ENCODE measurements around the gene KIRREL3. TPM values are rescaled to one million over a fixed set of nuclear protein-coding genes. Genes with fewer than 3 reads are reported as not detected.

Gene KIRREL3
- total RNA-seq, 5 donors from 2014 or later (not counting 1 experiment from before 2014, with no cell fraction given), result not detected

DNA sequence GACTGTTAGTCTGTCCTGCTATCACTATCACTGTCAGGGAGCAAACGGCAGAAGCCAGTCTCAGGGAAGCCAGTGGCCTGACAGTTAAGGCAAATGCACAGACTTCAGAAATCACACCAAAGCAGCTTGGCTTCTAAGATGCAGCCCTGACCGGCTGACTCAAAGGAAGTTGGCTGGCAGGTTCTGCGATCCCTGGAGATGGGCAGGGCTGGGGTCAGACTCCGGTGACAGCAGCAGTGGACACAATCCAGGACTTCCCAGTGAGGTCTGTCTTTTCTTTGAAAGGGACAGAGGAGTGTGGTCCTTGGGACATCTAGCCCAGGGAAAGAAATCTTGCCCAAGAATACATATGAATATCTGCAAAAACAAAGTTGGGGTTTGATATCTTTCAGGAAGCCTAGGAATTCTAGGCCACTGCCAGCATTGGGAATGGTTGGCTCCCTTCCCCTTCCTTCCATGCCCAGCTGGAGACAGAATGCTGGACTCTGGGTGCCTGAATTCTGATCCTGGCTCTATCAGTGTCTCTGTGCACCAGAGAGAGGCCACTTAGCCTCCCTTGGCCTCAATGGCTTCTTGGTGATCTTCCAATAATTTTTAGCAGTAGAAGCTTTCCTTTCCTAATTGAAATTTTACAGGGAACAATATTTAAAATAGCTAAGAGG, 108.9 kb downstream of the KIRREL3 start:
- Mint-ChIP-seq H3K27me3 (peaks cover 8 to 11% of the 10 kb centered on the region in 2 donors), H3K9me3 (peaks cover 5 to 10% (median 7%) of the 10 kb centered on the region in 3 donors), H3K4me3 (no peak overlapping the region), H3K36me3 (no peaks in the 10 kb centered on the region), H3K27ac (no peak overlapping the region), H3K4me1 (no peaks in the 10 kb centered on the region)
- H3K27ac ChIP-seq (ENCODE audit: low read length), result no peak overlapping the region
- H3K27me3 ChIP-seq (replicated peaks in 1 of 2; ENCODE audit: control insufficient read depth in 2 of 2, extremely low read depth in 1 of 2, insufficient read depth in 2 of 2, low read length in 1 of 2), result peaks cover 0 to 5% of the 10 kb centered on the region in 2 experiments
- ChIA-PET POLR2A (no interaction called here), CTCF (no interaction called here)
- no peaks in the 10 kb centered on the region for H3K36me3 ChIP-seq (ENCODE audit: control insufficient read depth in 2 of 2, extremely low read depth in 1 of 2, insufficient read depth in 1 of 2, low read length in 1 of 2)
- no peaks in the 10 kb centered on the region for H3K4me1 ChIP-seq (ENCODE audit: control insufficient read depth in 1 of 2, extremely low read depth in 1 of 2, insufficient read depth in 2 of 2, low read length in 2 of 2)
- no peak overlapping the region for H3K4me3 ChIP-seq (ENCODE audit: control insufficient read depth in 1 of 2, extremely low read depth in 1 of 2, low read length in 1 of 2)
- H3K9me3 ChIP-seq, result peaks cover 2% of the 10 kb centered on the region
- 91% methylated on average over 4 of the region's 4 CpGs for WGBS (ENCODE audit: insufficient coverage)
- ATAC-seq (replicated peaks in 1 of 4) (no peak), DNase-seq (no peak)

DNA sequence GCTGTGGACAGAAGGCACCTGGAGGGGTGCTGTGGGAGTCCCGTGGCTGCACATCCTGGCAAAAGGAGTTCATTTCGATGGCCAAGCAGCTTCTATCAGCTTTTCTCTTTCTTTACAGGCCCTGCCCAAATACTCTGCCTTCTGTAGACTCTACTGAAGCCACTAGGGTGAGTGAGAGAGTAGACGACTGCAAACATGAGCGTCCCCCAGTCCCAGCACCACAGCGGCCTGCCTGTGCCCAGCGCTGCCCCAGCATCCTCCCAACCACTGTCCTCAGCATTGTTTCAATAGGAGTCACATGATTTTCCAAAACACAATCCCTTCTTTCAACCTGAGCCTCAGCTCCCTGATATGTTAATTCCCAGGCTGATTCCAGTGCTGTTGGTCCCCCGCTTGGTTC, 110.0 kb downstream of the KIRREL3 start:
- ATAC-seq (replicated peaks in 1 of 4), result no peak
- Histone ChIP-seq H3K27me3 (replicated peaks in 1 of 2; ENCODE audit: control insufficient read depth in 2 of 2, extremely low read depth in 1 of 2, insufficient read depth in 2 of 2, low read length in 1 of 2) (peaks cover 0 to 5% of the 10 kb centered on the region in 2 experiments), H3K4me3 (ENCODE audit: control insufficient read depth in 1 of 2, extremely low read depth in 1 of 2, low read length in 1 of 2) (no peak overlapping the region), H3K36me3 (ENCODE audit: control insufficient read depth in 2 of 2, extremely low read depth in 1 of 2, insufficient read depth in 1 of 2, low read length in 1 of 2) (no peaks in the 10 kb centered on the region), H3K4me1 (ENCODE audit: control insufficient read depth in 1 of 2, extremely low read depth in 1 of 2, insufficient read depth in 2 of 2, low read length in 2 of 2) (no peaks in the 10 kb centered on the region), H3K27ac (ENCODE audit: low read length) (no peak overlapping the region), H3K9me3 (no peaks in the 10 kb centered on the region)
- Mint-ChIP-seq H3K27me3 (peaks cover 7 to 8% of the 10 kb centered on the region in 2 donors), H3K4me3 (no peak overlapping the region), H3K9me3 (peaks cover 0 to 6% (median 0%) of the 10 kb centered on the region in 3 donors), H3K4me1 (no peaks in the 10 kb centered on the region), H3K27ac (no peak overlapping the region), H3K36me3 (no peaks in the 10 kb centered on the region)
- ChIA-PET CTCF (no interaction called here), POLR2A (no interaction called here)
- DNase-seq, result no peak
- 84% methylated on average over 4 of the region's 7 CpGs for WGBS (ENCODE audit: insufficient coverage)

DNA sequence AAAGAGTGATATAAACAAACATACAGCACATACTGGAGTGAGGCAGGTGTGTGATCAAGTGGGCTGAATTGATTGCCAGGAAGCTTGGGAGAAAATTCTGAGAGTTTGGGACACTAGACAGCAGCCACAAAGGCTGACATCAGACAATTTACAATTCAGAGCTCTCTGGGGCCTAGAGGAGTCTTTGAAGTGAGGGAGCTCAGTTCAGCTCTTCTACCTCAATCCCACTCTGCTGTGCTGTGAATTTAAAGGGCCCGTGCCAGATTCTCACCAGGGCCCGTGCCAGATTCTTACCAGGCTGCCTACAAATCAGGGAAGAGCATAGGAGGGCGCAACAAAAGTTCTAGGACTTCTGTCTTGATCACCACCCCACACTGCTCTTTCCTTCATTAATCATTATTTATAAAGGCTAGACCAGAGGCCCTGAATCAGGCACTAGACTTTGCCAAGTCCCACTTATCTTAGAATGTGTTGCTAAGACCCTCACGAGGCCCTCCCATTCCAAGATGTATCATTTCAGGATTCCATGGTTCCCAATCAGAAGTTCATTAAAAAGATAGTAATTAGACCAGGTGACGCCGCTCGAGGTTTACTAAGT, 112.4 kb downstream of the KIRREL3 start:
- DNase-seq, result no peak
- Histone ChIP-seq H3K9me3 (no peaks in the 10 kb centered on the region), H3K4me1 (ENCODE audit: control insufficient read depth in 1 of 2, extremely low read depth in 1 of 2, insufficient read depth in 2 of 2, low read length in 2 of 2) (no peaks in the 10 kb centered on the region), H3K4me3 (ENCODE audit: control insufficient read depth in 1 of 2, extremely low read depth in 1 of 2, low read length in 1 of 2) (no peak overlapping the region), H3K27ac (ENCODE audit: low read length) (no peak overlapping the region), H3K36me3 (ENCODE audit: control insufficient read depth in 2 of 2, extremely low read depth in 1 of 2, insufficient read depth in 1 of 2, low read length in 1 of 2) (no peaks in the 10 kb centered on the region), H3K27me3 (replicated peaks in 1 of 2; ENCODE audit: control insufficient read depth in 2 of 2, extremely low read depth in 1 of 2, insufficient read depth in 2 of 2, low read length in 1 of 2) (peaks cover 0 to 3% of the 10 kb centered on the region in 2 experiments)
- no peaks in the 10 kb centered on the region for H3K4me1 Mint-ChIP-seq
- ATAC-seq (replicated peaks in 1 of 4), result no peak
- peaks cover 0 to 2% of the 10 kb centered on the region in 2 donors for H3K27me3 Mint-ChIP-seq
- 69% methylated on average over 2 of the region's 7 CpGs for WGBS (ENCODE audit: insufficient coverage)
- CTCF ChIA-PET, result no interaction called here
- no peak overlapping the region for H3K4me3 Mint-ChIP-seq
- POLR2A ChIA-PET, result no interaction called here
- no peak overlapping the region for H3K27ac Mint-ChIP-seq
- no peaks in the 10 kb centered on the region for H3K9me3 Mint-ChIP-seq
- no peaks in the 10 kb centered on the region for H3K36me3 Mint-ChIP-seq

DNA sequence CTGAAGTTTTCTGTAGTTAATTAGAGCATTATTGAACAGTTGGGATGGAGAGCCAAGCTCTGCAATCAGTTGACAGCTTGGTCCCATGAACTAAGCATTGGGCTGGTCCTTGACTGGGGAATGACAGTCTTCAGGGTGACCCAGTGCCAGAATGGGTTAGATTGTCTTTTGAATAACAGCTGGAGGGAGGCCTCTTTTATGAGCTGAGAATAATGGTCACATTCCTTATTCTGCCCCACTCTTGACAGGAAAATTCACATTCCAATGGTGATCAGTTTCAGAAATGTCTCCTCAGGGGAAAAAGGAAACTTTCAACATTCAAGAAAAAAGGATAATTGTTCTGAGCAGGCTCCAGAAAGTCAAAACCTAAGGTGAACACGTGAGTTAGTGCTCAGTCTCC, 113.9 kb downstream of the KIRREL3 start:
- DNase-seq, result no peak
- no peak for ATAC-seq (replicated peaks in 1 of 4)
- POLR2A ChIA-PET, result no interaction called here
- WGBS (ENCODE audit: insufficient coverage), result no CpG with 5 or more reads among the region's 1 CpG
- Mint-ChIP-seq H3K27ac (no peak overlapping the region), H3K27me3 (peaks cover 0 to 2% of the 10 kb centered on the region in 2 donors), H3K9me3 (no peaks in the 10 kb centered on the region), H3K4me3 (no peak overlapping the region), H3K4me1 (no peaks in the 10 kb centered on the region), H3K36me3 (no peaks in the 10 kb centered on the region)
- CTCF ChIA-PET, result no interaction called here
- H3K4me3 ChIP-seq (ENCODE audit: control insufficient read depth in 1 of 2, extremely low read depth in 1 of 2, low read length in 1 of 2), result no peak overlapping the region
- peaks cover 0 to 3% of the 10 kb centered on the region in 2 experiments for H3K27me3 ChIP-seq (replicated peaks in 1 of 2; ENCODE audit: control insufficient read depth in 2 of 2, extremely low read depth in 1 of 2, insufficient read depth in 2 of 2, low read length in 1 of 2)
- no peaks in the 10 kb centered on the region for H3K9me3 ChIP-seq
- H3K36me3 ChIP-seq (ENCODE audit: control insufficient read depth in 2 of 2, extremely low read depth in 1 of 2, insufficient read depth in 1 of 2, low read length in 1 of 2), result no peaks in the 10 kb centered on the region
- H3K4me1 ChIP-seq (ENCODE audit: control insufficient read depth in 1 of 2, extremely low read depth in 1 of 2, insufficient read depth in 2 of 2, low read length in 2 of 2), result no peaks in the 10 kb centered on the region
- no peak overlapping the region for H3K27ac ChIP-seq (ENCODE audit: low read length)

DNA sequence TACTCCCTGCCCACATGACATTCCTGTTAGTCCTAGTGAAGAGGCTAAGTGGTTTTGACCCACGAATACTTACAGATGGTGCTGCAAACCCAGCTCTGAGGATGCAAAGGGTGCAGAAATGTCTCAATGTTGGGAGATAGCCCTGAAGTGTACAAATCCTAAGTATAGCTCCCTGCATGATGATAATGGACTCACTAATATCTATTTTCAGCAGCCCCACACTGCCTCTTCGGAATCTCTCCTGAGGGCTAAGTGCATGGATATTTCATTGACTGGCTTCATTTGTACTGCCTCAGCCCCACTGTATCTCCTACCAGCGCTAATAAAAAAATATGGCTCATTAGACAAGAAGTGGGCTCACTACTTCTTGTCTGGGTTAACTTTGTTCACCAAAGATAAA, 114.5 kb downstream of the KIRREL3 start:
- ChIA-PET CTCF (no interaction called here), POLR2A (no interaction called here)
- 60% methylated on average over 1 of the region's 3 CpGs for WGBS (ENCODE audit: insufficient coverage)
- H3K4me3 ChIP-seq (ENCODE audit: control insufficient read depth in 1 of 2, extremely low read depth in 1 of 2, low read length in 1 of 2), result no peak overlapping the region
- no peaks in the 10 kb centered on the region for H3K36me3 ChIP-seq (ENCODE audit: control insufficient read depth in 2 of 2, extremely low read depth in 1 of 2, insufficient read depth in 1 of 2, low read length in 1 of 2)
- Mint-ChIP-seq H3K36me3 (no peaks in the 10 kb centered on the region), H3K27ac (no peak overlapping the region), H3K27me3 (peaks cover 0 to 2% of the 10 kb centered on the region in 2 donors), H3K4me3 (no peak overlapping the region), H3K9me3 (no peaks in the 10 kb centered on the region), H3K4me1 (no peaks in the 10 kb centered on the region)
- no peak overlapping the region for H3K27ac ChIP-seq (ENCODE audit: low read length)
- no peaks in the 10 kb centered on the region for H3K4me1 ChIP-seq (ENCODE audit: control insufficient read depth in 1 of 2, extremely low read depth in 1 of 2, insufficient read depth in 2 of 2, low read length in 2 of 2)
- no peaks in the 10 kb centered on the region for H3K9me3 ChIP-seq
- DNase-seq (no peak), ATAC-seq (replicated peaks in 1 of 4) (no peak)
- no peaks in the 10 kb centered on the region for H3K27me3 ChIP-seq (replicated peaks in 1 of 2; ENCODE audit: control insufficient read depth in 2 of 2, extremely low read depth in 1 of 2, insufficient read depth in 2 of 2, low read length in 1 of 2)

DNA sequence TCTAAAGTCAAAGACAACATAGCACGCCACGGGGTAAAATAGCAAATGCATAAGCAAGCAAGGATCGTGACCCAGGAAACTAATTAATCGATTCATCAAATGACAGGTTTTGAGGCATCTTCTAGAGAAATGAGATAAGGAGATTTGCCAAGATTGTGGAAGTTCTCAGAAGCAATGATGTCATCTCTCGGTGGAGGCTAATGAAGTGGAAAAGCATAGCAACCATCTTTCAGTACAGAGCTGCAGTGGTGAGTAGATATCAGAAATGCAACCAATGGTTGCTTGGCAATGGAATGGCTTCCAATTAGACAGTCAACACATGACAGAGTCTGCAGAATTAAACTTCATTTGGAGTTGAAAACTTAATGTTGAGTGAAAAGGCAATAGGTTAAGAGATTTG, 116.0 kb downstream of the KIRREL3 start:
- Mint-ChIP-seq H3K9me3 (no peaks in the 10 kb centered on the region), H3K27me3 (peaks cover 0 to 2% of the 10 kb centered on the region in 2 donors), H3K4me1 (no peaks in the 10 kb centered on the region), H3K36me3 (no peaks in the 10 kb centered on the region), H3K4me3 (no peak overlapping the region), H3K27ac (no peak overlapping the region)
- H3K27ac ChIP-seq (ENCODE audit: low read length), result no peak overlapping the region
- no peaks in the 10 kb centered on the region for H3K36me3 ChIP-seq (ENCODE audit: control insufficient read depth in 2 of 2, extremely low read depth in 1 of 2, insufficient read depth in 1 of 2, low read length in 1 of 2)
- 93% methylated on average over 3 of the region's 5 CpGs for WGBS (ENCODE audit: insufficient coverage)
- CTCF ChIA-PET, result no interaction called here
- H3K4me3 ChIP-seq (ENCODE audit: control insufficient read depth in 1 of 2, extremely low read depth in 1 of 2, low read length in 1 of 2), result no peak overlapping the region
- H3K27me3 ChIP-seq (replicated peaks in 1 of 2; ENCODE audit: control insufficient read depth in 2 of 2, extremely low read depth in 1 of 2, insufficient read depth in 2 of 2, low read length in 1 of 2), result no peaks in the 10 kb centered on the region
- no peak for DNase-seq
- H3K4me1 ChIP-seq (ENCODE audit: control insufficient read depth in 1 of 2, extremely low read depth in 1 of 2, insufficient read depth in 2 of 2, low read length in 2 of 2), result no peaks in the 10 kb centered on the region
- no peaks in the 10 kb centered on the region for H3K9me3 ChIP-seq
- ATAC-seq (replicated peaks in 1 of 4), result no peak
- POLR2A ChIA-PET, result no interaction called here
